NCI-H510A treated with DMSO at 0.1 percent for 48 hours (cell line): Measurements from ENCODE around the gene GZMB.
A peak's percentile ranks its signal among the peaks of the same experiment; 100 is the strongest.
"Not testable (repeated sequence)": the region's sequence is repeated elsewhere in the genome, so short reads cannot be mapped to it uniquely, and the experiment has no call there.

ENCODE experiments used
- DNase-seq: peaks from one replicate; lab custom pipeline; 2025; lab: John Stamatoyannopoulos, UW

GZMB gene

GRCh38 chr14:24630872-24631477 lies 3.0 kb downstream of the GZMB start:
- peak; percentile 75 for DNase-seq

GRCh38 chr14:24630087-24630871 lies 3.7 kb downstream of the GZMB start:
- no peak for DNase-seq

- DNase-seq, result no peak
Measured at GRCh38 chr14:24629521-24629920, 4.5 kb downstream of the GZMB start.

DNA sequence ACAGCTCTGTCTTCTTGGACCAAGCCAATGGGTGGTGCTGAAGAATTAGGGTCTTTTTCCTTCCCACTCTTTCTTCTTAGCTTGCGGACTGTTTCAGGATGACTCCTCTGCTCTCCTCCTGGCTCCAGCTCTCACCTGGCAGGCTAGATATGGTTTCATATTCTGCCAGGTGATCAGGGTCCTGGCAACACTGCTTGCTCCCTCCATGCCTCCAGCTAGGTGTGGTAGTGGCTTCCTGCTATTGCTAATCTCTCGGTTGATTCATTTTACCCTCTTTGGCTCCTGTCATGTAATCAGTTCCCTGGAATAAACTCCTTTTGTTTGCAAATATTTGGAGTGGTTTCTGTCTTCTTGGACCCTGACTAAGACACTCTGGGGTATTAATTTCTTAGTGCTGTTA lies 20.2 kb downstream of the GZMB start:
- no peak for DNase-seq

DNA sequence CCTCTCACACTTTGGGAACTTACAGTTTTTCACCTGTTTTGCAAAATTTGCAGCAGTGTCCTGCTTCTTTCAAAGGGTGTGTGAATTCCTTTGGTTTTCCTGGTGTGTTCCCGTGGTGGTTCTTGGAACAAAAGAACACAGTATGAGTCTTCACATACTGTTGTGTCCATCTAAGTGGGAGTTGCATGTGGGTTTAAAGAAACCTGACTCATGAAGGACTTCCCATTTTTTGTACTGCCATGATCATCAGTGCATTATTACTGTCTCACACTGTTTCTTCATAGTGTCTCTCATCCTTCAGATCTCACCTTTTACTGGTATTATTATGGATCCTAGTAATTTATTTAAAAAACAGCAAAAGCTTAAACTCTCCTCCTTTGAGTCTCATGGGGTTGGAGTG lies 20.7 kb downstream of the GZMB start:
- DNase-seq, result no peak

DNA sequence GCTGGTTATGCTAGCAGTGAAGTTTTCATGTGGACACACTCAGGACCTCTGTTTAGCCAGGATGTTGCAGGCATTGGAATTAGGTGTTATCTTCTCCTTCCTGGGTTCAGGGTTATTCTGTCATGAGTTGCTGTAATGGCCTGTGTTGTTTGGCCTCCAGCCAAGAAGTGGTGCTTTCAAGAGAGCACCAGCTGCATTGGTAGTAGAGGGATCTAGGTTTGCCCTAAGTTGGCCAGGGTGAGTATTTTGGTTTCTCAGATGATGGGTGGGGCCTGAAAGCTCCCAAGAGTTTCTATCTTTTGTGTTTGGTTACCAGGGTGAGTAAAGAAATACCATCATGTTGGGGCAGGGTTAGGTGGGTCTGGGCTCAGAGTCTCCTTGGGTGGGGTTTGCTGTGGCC lies 21.8 kb downstream of the GZMB start:
- DNase-seq, result peak; percentile 12

- no peak for DNase-seq
Measured at GRCh38 chr14:24609655-24610344, 24.2 kb downstream of the GZMB start, which contains the start of gene GZMH. TSS of gene GZMH (minus strand) at chr14:24609685. CDS start at chr14:24609613, 72 bp downstream.

DNA sequence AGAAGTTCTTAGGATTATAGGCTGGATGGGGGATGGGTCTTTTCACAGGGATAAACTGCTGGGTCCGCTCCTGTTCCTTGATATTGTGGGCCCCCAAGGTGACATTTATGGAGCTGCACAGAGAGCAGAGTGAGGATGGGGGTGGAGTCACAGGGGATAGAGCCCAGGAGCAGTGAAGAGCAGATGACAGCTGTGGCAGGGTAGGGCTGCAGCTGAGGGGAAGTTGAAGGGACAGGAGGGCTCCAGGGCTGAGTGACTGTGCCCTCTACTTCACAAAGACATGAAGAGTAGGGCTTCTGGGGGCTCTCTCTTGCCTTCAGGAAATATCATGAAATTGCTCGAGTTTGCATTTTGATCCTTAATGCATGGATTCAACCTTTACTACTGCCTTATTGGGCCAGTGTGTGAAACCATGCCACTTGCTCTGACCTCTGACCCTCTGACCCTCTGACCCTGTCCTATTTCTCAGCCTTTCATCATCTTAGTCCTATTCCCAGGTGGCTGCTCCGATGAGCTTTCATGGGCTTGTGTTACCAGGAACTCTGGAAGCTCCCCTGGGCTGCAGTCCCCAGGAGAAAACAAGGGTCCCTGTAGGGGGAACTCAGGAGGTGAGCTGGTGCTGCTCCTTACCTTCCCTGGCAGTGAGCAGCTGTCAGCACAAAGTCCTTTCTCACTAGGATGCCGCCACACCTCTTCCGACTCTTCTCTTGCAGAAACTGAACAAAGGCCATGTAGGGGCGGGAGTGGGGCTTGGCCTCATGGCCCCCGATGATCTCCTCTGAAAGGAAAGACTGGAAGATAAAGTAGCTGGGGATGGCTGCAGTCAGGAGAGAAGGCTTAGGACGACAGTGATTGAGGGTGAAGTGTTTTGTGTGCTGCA lies 26.1 kb downstream of the GZMB start:
- no peak for DNase-seq

- DNase-seq, result no peak
Measured at GRCh38 chr14:24607081-24607480, 26.9 kb downstream of the GZMB start.

GRCh38 chr14:24606297-24606696 lies 27.7 kb downstream of the GZMB start:
- DNase-seq, result no peak

DNA sequence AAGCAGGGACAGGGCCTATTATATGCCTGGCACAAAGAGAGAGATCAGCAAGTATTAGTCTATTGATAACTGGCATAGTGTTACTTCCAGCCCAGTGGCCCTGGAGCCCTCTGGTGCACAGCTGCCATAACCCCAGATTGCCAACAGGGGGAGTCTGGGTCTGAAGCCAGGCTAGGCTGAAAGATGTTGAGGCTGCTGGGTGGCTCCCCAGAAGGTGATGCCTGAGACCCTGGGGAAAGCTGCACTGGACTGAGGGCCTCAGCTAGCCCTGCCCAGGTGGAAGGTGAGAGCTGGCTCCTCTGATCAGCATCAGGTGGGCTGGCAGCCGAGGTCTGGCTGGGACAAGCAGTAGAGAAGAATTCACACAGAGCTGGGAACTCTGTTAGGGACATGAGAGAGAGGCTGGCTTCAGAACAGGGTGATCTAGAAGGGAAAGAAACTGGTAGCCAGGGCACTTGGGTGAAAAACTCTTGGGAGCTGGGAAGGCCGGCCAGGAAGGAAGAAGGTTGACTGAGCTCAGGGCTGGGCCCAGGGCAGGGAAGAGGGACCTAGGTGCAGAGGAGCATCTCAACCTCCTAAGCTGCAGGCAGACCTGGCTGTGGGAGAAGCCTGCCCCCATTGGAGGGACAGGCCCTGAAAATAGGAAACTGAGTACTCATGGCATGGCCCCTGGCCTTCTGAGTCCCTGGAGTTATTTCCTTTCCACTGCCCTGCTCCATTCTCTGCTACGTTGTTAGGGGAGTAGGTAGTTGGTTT lies 28.4 kb downstream of the GZMB start:
- peak; percentile 1 for DNase-seq

DNA sequence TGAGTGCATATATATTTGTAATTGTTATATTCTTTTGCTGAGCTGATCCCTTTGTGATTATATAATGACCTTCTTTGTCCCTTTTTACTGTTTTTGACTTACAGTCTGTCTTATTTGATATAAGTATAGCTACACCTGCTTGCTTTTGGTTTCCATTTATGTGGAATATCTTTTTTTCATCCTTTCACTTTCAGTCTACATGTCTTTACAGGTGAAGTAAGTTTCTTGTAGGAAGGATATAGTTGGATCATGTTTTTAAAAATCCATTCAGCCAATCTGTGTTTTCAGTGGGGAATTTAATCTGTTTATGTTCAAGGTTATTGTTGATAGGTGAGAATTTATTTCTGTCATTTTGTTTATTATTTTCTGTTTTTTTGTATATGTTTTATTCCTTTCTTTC lies 36.6 kb downstream of the GZMB start:
- no peak for DNase-seq

DNA sequence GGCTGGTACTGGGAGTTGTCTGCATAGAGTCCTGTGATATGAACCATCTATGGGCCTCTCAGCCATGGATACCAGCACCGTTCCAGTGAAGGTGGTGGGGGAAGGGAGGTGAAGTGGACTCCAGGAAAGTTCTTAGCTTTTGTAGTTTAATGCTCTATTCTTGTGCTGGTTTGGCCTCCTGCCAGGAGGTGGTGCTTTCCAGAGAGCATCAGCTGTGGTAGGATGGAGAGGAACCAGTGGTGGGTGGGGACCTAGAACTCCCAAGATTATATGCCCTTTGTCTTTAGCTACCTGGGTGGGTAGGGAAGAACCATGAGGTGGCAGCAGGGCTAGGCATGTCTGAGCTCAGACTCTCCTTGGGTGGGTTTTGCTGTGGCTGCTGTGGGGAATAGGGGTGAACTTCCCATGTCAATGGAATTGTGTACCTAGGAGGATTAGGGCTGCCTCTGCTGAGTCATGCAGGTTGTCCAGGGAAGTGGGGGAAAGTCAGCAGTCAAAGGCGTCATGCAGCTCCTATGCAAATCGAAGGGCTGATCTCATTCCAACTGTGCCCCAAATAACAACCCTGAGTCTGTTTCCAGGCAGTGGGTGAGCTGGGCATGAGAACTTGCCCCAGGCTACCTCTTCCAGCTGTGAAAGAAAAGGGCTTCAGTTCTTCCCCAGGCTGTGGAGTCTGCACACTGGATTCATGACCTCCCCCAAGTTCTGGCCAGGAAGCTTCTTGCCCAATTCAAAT lies 38.7 kb downstream of the GZMB start:
- DNase-seq, result no peak

DNA sequence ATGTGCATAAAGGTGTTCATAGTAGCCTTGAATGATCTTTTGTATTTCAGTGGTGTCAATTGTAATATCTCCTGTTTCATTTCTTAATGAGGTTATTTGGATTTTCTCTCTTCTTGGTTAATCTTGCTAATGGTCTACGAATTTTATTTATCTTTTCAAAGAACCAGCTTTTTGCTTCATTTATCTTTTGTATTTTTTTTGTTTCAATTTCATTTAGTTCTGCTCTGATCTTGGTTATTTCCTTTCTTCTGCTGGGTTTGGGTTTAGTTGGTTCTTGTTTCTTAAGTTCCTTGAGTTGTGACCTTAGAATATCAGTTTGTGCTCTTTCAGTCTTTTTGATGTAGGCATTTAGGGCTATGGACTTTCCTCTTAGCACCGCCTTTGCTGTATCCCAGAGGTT lies 43.0 kb downstream of the GZMB start:
- not testable (repeated sequence) for DNase-seq

DNA sequence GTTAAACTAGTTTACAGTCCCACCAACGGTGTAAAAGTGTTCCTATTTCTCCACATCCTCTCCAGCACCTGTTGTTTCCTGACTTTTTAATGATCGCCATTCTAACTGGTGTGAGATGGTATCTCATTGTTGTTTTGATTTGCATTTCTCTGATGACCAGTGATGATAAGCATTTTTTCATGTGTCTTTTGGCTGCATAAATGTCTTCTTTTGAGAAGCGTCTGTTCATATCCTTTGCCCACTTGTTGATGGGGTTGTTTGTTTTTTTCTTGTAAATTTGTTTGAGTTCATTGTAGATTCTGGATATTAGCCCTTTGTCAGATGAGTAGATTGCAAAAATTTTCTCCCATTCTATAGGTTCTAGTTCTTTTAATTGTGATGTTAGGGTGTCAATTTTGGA lies 49.6 kb downstream of the GZMB start:
- DNase-seq, result not testable (repeated sequence)
